GM13976 (cell line): Measurements from ENCODE around the gene ASB16.
"Not testable (repeated sequence)": the region's sequence is repeated elsewhere in the genome, so short reads cannot be mapped to it uniquely, and the experiment has no call there.

Experiments
- DNase-seq: peaks from one replicate; pipeline ENCODE4 v3.0.0; 2012; ENCODE audit warnings: low spot score
- CTCF ChIP-seq: IDR thresholded peaks from 2 replicates; pipeline ENCODE4 v1.5.1; 2012; ENCODE audit warnings: borderline replicate concordance, mild to moderate bottlenecking; ENCODE audit not compliant: insufficient read depth; ENCODE audit errors: extremely low read depth, missing control alignments, control extremely low read depth
- in situ Hi-C: fragments of 300-500 bp; cut with MboI; formaldehyde crosslinking; loops from one replicate; pipeline ENCODE4 v1.12.0; 2022; ENCODE audit warnings: low sequenced_read_pairs, mixed read lengths, inconsistent platforms; ENCODE audit not compliant: unreplicated experiment

Gene ASB16

DNA sequence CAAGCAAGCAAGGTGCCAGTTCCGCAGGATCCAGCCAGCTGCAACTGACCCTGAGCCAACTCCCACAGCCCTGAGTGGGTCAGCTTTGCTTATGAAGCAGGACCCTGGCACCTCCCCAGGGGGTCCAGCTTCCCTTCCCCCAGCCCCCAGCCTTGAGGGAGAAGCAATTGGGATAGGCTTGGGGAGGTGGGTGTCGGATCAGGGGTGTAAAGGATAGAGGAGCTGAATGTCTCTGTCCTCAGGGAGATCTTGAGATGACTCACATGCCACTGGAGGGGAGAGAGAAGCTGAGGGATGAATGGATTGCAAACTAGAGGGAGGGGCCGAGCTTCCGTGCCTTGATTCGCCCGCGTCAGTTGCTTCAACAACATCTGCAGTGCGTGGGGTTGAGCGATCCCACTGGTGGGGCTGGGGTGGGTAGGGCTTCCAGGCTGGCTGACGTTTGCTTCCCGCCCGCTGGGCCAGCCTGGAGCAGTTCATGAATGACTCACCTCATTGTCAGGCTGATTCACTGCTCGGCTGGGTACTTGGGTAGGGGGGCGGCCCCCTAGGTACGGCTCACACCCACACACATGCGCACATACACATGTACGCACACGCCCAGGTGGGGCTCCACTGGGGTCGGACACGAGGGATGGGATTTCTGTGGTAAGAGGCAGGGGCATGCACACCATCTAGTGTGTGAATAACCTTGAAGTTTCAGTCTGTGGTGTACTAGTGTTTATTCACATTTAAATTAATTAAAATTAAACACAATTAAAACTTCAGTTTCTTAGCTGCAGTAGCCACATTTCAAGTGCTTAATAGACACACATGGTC is 32.4 kb upstream of the ASB16 start:
- peak; percentile 77 for DNase-seq

DNA sequence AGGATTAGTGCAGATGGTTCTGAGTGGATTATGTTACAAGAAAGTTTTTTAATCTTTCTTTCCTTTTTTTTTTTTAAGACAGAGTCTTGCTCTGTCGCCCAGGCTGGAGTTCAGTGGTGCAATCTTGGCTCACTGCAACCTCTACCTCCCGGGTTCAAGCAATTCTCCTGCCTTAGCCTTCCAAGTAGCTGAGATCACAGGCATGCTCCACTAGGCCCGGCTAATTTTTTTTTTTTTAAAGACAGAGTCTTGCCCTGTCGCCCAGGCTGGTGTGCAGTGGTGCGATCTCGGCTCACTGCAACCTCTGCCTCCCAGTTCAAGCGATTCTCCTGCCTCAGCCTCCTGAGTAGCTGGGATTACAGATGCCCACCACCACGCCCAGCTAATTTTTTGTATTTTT is 26.6 kb upstream of the ASB16 start:
- in situ Hi-C loops, DNase-seq: not testable (repeated sequence)

More for the DNA sequence above, 32.4 kb upstream of the ASB16 start:
- in situ Hi-C loops: no loop called here
- no peak for TF ChIP-seq CTCF

DNA sequence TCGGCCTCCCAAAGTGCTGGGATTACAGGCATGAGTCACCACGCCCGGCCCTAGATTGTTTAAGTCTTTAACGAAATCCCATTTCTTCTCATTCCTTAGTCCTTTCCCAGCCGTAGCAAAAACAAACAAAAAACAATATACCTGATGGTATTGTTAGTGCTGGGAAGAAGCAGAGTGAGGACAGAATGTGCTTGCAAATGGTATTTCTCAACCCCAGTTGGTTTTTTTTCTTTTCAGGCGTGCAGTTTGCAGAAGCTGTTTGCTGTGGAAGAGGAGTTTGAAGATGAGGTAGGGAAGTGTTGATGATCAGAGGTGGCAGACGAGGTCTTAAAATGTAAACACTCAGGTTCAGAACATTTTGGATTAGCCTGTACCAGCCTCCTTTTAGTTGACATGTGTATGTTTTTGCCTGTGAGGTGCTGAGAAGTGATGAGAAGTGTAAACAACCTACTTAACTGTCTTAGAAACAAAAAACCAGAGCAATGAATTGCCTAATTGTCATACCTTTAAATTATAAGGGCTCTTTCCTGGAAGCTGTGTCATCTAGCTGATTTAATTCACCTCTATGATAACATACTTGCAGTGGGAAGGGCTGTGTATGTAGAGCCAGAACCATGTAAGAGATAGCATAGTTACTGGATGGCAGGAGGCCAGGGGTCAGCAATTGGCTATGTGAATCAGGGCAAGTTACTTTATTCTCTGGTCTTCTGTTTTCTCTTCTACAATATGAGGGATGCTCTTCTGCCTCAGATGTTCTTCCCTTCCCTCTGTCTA is 25.4 kb upstream of the ASB16 start:
- no peak for TF ChIP-seq CTCF
- no peak for DNase-seq
- in situ Hi-C loops: no loop called here

DNA sequence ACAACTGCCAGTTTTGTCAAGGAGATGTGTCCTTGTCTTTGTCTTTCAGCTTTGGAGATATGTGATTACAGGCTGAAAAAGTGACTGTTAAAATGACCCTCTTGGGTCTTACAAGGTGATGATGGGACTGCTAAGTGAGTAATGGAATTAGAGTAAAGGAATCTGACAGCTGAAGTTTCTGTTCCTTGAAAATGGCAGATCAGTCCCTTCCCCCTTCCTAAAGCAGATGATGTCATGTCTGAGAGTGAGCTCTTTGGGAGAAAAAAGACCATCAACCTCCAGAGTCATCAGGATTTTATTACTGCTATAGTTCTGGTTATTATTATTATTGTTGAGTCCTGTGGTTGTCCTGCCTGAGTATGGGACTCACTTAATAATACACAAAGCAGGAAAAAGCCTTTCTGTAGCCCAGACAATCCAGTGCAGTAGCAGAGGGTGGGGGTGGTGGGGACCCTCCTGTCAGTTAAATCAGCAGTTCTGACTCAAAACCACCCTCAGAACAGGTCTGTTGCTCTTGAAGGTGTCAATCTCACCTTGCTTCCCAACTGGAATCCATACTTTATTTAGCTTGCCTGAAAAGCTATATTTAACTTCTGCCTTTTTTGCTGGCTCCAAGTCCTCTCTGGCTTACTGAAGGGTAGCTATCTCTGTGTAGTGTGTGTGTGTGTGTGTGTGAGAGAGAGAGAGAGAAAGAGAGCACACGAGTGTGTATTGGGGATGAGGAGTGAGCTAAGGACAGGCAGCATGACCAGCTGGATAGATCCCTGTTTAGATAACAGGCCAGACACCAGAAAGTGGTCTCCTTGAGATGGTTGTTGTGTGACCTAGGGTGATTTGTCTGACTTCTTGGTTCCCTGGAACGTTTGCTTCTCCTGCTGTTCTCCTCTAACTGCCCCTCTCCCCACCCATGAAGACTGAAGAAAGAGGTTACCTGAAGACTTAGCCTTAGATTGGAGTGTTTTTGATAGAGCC is 23.8 kb upstream of the ASB16 start:
- DNase-seq: no peak
- in situ Hi-C loops: no loop called here
- no peak for TF ChIP-seq CTCF

DNA sequence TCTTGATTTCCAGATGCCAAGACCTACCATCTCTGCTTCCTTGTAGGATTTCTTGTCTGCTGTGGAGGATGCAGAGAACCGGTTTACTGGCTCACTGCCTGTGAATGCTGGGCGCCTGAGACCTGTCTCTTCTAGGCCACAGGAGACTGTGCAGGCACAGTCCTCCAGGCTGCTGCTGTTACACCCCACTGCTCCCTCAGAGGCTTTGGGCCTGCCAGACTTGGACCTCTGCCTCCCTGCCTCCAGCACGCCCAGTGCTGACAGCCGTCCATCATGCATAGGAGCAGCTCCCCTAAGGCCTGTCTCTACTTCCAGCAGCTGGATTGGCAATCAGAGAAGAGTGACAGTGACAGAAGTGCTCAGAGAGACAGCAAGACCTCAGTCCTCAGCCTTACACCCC is 22.7 kb upstream of the ASB16 start:
- in situ Hi-C loops: no loop called here

GRCh38 chr17:44149066-44149465 is 21.4 kb upstream of the ASB16 start:
- DNase-seq, in situ Hi-C loops: not testable (repeated sequence)

More for the DNA sequence above, 22.7 kb upstream of the ASB16 start:
- DNase-seq: no peak
- no peak for TF ChIP-seq CTCF

DNA sequence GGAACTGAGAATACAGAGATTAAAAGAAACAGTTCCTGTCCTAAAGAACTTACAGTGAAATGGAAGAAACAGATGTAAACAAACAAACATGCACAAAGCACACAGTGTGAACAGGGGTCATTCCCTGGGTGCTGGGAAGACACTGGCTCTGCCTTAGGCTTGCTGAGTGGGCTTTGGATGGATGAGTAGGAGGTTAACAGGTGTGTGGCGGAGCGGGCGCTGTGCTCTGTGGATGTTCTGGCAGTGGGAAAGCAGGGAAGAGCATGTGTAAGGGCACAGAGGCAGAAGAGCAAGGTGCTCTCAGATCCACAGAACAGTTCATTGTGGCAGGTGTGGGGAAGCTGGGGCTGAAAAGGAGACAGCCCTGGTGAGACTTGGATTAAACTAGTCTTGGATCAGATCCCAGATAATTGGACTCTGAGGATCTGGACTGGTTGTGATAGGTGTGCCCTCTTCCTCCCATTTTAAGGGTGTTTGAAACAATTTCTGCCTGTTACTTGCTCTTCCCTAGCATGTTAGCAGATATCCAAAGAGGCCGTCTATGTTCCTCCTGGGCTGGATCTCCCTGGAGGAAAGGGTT is 20.7 kb upstream of the ASB16 start:
- in situ Hi-C loops: loop anchor here (25.0 kb wide), 1 partner anchor 213 kb away; the partner anchor contains the start of gene PPY
- no peak for TF ChIP-seq CTCF
- DNase-seq: no peak
